Naive B cell (primary cell): ENCODE results near the gene F11R. TPM values are rescaled to one million over a fixed set of nuclear protein-coding genes. Genes with fewer than 3 reads are reported as not detected.
"Not testable (repeated sequence)": the region's sequence is repeated elsewhere in the genome, so short reads cannot be mapped to it uniquely, and the experiment has no call there.

ENCODE experiments used
- ATAC-seq, 2 donors: fragments of 150-1000 bp; cut with Tn5 transposase; 2 replicates each; pipeline ENCODE4 v1.10.0; 2021; ENCODE audit warnings: low read depth in 2 of 2, mild to moderate bottlenecking in 2 of 2, moderate library complexity in 2 of 2
- DNase-seq: peaks from one replicate; pipeline ENCODE4 v3.0.0; 2022
- H3K27ac Mint-ChIP-seq, 6 donors: one replicate each; pipeline ENCODE4 v1.8.0; 2020 to 2022; ENCODE audit warnings: mild to moderate bottlenecking in 6 of 6, mixed read lengths in 6 of 6, moderate library complexity in 5 of 6, inconsistent platforms in 2 of 6
- H3K27me3 Mint-ChIP-seq, 3 donors: one replicate each; pipeline ENCODE4 v1.8.0; 2021 to 2022; ENCODE audit warnings: mixed read lengths in 3 of 3, mild to moderate bottlenecking in 1 of 3
- H3K36me3 Mint-ChIP-seq, 2 donors: one replicate each; pipeline ENCODE4 v1.8.0; 2020 to 2022; ENCODE audit warnings: mixed read lengths in 2 of 2, inconsistent platforms in 1 of 2, mild to moderate bottlenecking in 1 of 2
- H3K4me1 Mint-ChIP-seq, 3 donors: one replicate each; pipeline ENCODE4 v1.8.0; 2020 to 2022; ENCODE audit warnings: mixed read lengths in 3 of 3, inconsistent platforms in 1 of 3, mild to moderate bottlenecking in 1 of 3, moderate library complexity in 1 of 3
- H3K4me3 Mint-ChIP-seq, 8 donors: one replicate each; pipeline ENCODE4 v1.8.0; 2020 to 2022; ENCODE audit warnings: mild to moderate bottlenecking in 8 of 8, mixed read lengths in 8 of 8, moderate library complexity in 8 of 8, inconsistent platforms in 2 of 8
- H3K9me3 Mint-ChIP-seq, 7 donors: one replicate each; pipeline ENCODE4 v1.8.0; 2020 to 2022; ENCODE audit warnings: mixed read lengths in 7 of 7, mild to moderate bottlenecking in 5 of 7, inconsistent platforms in 2 of 7, moderate library complexity in 1 of 7
- polyA plus RNA-seq, 6 donors: library from polyadenylated mRNA; unstranded; fragments of 300-500 nt; fragmentation: Illumina TruSeq; gene quantifications; one replicate each; pipeline ENCODE4 v1.2.3, GENCODE V29; 2021; ENCODE audit warnings: low read depth in 6 of 6

F11R gene
- polyA plus RNA-seq, 6 donors from 2014 or later, result 5.2 to 9.2 (median 6.7) TPM

DNA sequence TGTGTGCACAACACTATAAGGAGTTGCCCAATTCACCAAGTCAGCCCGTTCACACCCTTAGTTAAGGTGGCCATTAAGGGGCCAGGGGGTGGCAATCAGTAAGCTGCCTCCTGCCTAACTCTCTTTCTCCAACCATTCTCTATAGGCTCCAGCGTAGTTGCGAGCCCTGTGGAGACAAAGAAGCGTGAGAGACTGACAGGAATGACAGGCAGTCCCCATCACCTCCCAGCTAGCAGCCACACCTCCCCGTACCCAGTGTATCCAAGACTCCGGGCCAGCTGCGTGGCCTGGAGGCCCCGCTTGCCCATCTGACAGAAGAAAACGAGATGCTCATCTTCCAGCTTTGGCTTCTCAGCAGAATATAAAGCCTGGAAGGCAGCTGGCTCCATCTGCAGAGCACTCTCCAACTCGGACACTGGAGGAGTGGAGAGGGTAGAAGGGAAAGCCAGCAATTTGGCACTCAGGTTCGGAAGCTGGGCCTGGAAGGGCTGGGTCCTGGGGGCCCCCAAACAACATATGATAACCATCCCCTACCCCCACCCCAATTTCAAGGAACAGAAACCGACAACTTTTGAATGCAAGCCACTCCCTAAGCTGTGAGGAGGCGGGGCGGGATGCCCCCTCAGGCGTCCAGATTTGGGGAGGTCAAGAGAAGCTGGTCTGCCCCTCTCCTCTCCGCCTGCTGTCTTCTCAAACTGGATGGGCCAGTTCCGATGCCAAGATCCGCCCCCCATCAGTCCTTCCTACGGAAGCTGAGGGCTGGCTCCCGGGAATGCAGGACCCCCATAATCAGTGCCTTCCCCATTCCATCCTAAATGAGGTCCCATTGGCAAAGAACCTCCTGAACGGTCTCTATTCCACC, 16.9 kb upstream of the F11R start:
- Mint-ChIP-seq H3K4me1 (peaks cover 28 to 64% (median 45%) of the 10 kb centered on the region in 3 donors), H3K27me3 (no peaks in the 10 kb centered on the region), H3K9me3 (peaks cover 0 to 1% (median 0%) of the 10 kb centered on the region in 7 donors), H3K4me3 (peak overlapping the region; percentile 87 to 95 (median 94)), H3K27ac (peak overlapping the region; percentile 82 to 98 (median 93)), H3K36me3 (peaks cover 5 to 23% of the 10 kb centered on the region in 2 donors)
- ATAC-seq (no peak), DNase-seq (no peak)

DNA sequence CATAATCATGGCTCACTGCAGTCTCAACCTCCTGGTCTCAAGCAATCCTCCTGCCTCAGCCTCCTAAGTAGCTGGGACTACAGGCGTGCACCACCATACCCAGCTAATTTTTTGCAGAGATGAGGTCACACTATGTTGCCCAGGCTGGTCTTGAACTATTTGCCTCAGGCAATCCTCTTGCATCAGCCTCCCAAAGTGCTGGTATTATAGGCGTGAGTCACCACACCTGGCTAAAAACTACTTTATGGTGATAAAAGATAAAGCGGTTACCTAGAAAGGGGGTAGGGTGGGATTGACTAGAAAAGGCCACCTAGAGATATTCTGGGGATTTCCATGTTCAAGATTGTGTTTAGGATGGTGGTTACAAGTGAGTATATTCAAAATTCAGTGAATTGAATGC, 12.8 kb upstream of the F11R start:
- no peak for ATAC-seq
- peak overlapping the region in 2 of 8 donors; percentile 25 to 52 for H3K4me3 Mint-ChIP-seq
- peaks cover 0 to under 1% (median 0%) of the 10 kb centered on the region in 7 donors for H3K9me3 Mint-ChIP-seq
- peaks cover 12 to 43% (median 36%) of the 10 kb centered on the region in 3 donors for H3K4me1 Mint-ChIP-seq
- no peaks in the 10 kb centered on the region for H3K27me3 Mint-ChIP-seq
- H3K27ac Mint-ChIP-seq, result no peak overlapping the region
- no peaks in the 10 kb centered on the region for H3K36me3 Mint-ChIP-seq
- no peak for DNase-seq

DNA sequence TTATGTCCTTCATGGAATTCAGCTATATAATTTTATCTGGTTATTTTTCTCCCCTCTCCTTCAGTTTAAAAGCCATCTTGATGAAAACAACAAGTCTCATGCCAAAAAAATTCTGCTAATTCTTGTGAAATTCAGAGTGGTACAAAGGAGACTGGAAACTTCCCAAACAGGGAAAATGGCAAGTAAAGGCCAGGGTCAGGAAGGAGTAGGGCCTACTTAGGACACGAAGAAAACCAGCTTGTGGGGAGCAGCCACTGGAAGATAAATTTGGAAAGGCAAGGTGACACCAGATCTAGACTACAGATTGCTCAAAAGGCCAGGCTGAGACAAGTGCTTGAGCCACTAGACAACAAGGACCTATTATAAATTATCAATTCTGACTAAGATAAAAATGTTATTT, 11.5 kb upstream of the F11R start:
- peaks cover 10 to 32% (median 25%) of the 10 kb centered on the region in 3 donors for H3K4me1 Mint-ChIP-seq
- no peak for ATAC-seq
- DNase-seq, result no peak
- H3K36me3 Mint-ChIP-seq, result no peaks in the 10 kb centered on the region
- H3K4me3 Mint-ChIP-seq, result no peak overlapping the region
- H3K27ac Mint-ChIP-seq, result peak overlapping the region in 1 of 6 donors; percentile 17
- no peaks in the 10 kb centered on the region for H3K27me3 Mint-ChIP-seq
- H3K9me3 Mint-ChIP-seq, result no peaks in the 10 kb centered on the region

DNA sequence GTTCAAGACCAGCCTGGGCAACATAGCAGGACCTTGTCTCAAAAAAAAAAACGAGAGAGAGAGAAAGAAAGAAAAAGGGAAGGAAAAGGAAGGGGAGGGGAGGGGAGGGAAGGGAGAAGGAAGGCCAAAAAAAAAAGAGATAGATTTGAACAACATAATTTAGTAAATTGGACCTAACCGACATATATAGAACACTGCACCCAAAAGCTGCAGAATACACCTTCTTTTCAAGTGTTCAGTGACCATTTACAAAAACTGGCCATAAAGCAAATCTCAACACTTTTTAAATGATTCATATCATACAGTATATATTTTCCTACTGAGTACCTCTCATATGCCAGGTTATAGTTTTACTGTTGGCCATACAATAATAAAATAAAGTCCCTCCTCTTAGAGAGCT, 10.9 kb upstream of the F11R start:
- Mint-ChIP-seq H3K27ac (peak overlapping the region in 2 of 6 donors; percentile 29 to 63), H3K36me3 (peaks cover 4 to 5% of the 10 kb centered on the region in 2 donors), H3K9me3 (peaks cover 0 to 5% (median 4%) of the 10 kb centered on the region in 7 donors), H3K4me3 (peak overlapping the region in 1 of 8 donors; percentile 79), H3K4me1 (peaks cover 10 to 27% (median 20%) of the 10 kb centered on the region in 3 donors), H3K27me3 (no peaks in the 10 kb centered on the region)
- DNase-seq (no peak), ATAC-seq (no peak)

DNA sequence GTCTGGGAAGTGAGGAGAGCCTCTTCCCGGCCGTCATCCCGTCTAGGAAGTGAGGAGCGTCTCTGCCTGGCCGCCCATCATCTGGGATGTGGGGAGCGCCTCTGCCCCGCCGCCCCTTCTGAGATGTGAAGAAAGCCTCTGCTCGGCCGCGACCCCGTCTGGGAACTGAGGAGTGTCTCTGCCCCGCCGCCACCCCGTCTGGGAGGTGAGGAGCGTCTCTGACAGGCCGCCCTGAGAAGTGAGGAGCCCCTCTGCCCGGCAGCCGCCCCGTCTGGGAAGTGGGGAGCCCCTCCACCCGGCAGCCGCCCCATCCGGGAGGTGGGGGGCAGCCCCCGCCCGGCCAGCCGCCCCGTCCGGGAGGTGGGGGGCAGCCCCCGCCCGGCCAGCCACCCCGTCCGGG, 8.5 kb upstream of the F11R start:
- not testable (repeated sequence) for H3K36me3 Mint-ChIP-seq, H3K27ac Mint-ChIP-seq, H3K27me3 Mint-ChIP-seq, ATAC-seq, DNase-seq, H3K9me3 Mint-ChIP-seq, H3K4me3 Mint-ChIP-seq
- H3K4me1 Mint-ChIP-seq, result peaks cover 15 to 27% (median 18%) of the 10 kb centered on the region in 3 donors

DNA sequence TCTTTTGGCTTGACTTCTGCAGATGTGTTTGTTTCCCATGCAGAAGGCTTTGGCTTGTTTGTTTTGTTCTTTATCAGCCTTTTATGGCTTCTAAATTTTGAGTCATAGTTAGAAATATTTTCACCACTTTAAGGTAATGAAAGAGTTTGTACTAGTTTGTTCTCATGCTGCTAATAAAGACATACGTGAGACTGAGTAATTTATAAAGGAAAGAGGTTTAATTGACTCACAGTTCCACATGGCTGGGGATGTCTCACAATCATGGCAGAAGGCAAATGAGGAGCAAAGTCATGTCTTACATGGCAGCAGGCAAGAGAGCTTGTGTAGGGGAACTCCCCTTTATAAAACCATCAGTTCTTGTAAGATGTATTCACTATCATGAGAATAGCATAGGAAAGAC, 6.0 kb upstream of the F11R start:
- Mint-ChIP-seq H3K27ac (peak overlapping the region in 2 of 6 donors; percentile 54 to 65), H3K4me1 (peaks cover 6 to 18% (median 17%) of the 10 kb centered on the region in 3 donors)
- ATAC-seq, result not testable (repeated sequence)

DNA sequence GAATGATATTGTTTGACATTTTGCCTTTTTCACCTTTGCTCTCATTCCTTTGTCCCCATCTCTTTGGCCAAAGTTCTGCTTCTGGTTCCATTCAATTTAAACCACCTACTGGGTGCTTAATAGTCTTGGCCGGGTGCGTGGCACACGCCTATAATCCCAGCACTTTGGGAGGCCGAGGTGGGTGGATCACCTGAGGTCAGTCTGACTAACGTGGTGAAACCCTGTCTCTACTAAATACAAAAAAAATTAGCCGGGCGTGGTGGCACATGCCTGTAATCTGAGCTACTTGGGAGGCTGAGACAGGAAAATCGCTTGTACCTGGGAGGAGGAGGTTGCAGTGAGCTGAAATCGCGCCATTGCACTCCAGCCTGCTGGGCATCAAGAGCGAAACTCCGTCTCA, 1.5 kb upstream of the F11R start:
- not testable (repeated sequence) for H3K27me3 Mint-ChIP-seq, H3K36me3 Mint-ChIP-seq, DNase-seq, H3K9me3 Mint-ChIP-seq, ATAC-seq
- Mint-ChIP-seq H3K4me1 (peaks cover 31 to 37% (median 36%) of the 10 kb centered on the region in 3 donors), H3K27ac (peak overlapping the region in 3 of 6 donors; percentile 63 to 87 (median 67)), H3K4me3 (peak overlapping the region in 6 of 8 donors; percentile 56 to 93 (median 76))

More for the DNA sequence above, 6.0 kb upstream of the F11R start:
- H3K4me3 Mint-ChIP-seq, DNase-seq, H3K36me3 Mint-ChIP-seq, H3K9me3 Mint-ChIP-seq, H3K27me3 Mint-ChIP-seq: not testable (repeated sequence)

DNA sequence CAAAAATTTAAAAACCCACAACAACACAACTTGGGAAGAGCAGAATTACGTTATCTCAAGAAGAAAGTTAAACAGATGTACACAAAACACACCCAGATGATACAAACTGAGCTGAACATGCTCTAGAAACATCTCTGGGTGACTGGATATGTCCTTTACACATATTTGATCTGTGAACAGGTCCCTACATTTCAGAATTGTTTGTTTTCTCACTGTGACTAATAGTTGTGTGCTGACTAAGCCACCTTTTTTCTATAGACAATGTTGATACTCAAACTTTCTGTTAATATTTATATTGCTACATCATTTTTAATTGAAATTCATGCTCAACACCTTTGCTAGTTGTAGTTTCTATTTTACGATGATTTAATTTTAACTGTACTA, 1.0 kb upstream of the F11R start:
- H3K4me3 Mint-ChIP-seq, result peak overlapping the region; percentile 87 to 96 (median 92)
- peaks cover 31 to 37% (median 36%) of the 10 kb centered on the region in 3 donors for H3K4me1 Mint-ChIP-seq
- no peaks in the 10 kb centered on the region for H3K27me3 Mint-ChIP-seq
- no peak for ATAC-seq
- H3K9me3 Mint-ChIP-seq, result peaks cover 0 to 3% (median 2%) of the 10 kb centered on the region in 7 donors
- H3K27ac Mint-ChIP-seq, result peak overlapping the region in 4 of 6 donors; percentile 91 to 98 (median 95)
- DNase-seq, result no peak
- H3K36me3 Mint-ChIP-seq, result peaks cover 3 to 4% of the 10 kb centered on the region in 2 donors

DNA sequence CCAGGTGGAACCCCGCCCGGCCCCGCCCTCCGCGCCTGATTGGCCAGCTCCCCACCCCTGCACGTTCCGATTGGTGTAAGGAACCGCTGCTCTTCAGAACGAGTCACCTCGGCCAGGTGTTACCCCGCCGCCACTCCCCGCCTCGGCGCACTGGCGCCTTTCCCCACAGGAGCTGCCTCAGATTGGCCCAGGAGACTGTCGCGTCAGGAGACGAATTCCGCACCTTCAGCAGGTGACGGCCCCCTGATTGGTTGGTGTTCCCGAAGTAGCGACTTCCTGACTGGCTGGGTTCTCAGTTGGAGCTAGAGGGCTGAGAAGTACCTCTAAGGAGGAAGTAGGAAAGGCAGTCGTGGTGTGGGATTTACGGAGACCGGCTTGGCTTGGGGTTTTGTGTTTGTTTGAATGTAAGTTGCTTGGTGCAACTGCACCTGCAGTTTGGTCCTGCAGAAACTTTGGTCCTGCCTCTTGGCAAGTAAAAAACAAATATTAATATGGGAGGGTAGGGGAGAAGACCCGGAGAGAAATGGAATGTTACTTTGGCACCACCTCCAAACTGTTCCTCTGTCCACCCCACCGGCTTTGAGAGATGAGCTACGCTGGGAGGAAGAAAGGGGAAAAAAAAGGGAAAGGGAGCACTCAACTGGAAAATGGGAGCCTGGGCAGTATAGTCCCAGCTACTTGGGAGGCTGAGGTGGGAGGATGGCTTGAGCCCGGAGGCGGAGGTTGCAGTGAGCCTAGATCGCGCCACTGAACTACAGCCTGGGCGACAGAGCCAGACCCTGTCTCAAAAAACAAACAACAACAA, 415 bp upstream of the F11R start:
- no peaks in the 10 kb centered on the region for H3K27me3 Mint-ChIP-seq
- H3K9me3 Mint-ChIP-seq, result peaks cover 0 to 1% (median 0%) of the 10 kb centered on the region in 7 donors
- peak overlapping the region; percentile 87 to 96 (median 92) for H3K4me3 Mint-ChIP-seq
- no peaks in the 10 kb centered on the region for H3K36me3 Mint-ChIP-seq
- H3K4me1 Mint-ChIP-seq, result peaks cover 31 to 37% (median 36%) of the 10 kb centered on the region in 3 donors
- ATAC-seq, result peak; percentile 93 to 94
- peak; percentile 88 for DNase-seq
- H3K27ac Mint-ChIP-seq, result peak overlapping the region; percentile 91 to 98 (median 95)

DNA sequence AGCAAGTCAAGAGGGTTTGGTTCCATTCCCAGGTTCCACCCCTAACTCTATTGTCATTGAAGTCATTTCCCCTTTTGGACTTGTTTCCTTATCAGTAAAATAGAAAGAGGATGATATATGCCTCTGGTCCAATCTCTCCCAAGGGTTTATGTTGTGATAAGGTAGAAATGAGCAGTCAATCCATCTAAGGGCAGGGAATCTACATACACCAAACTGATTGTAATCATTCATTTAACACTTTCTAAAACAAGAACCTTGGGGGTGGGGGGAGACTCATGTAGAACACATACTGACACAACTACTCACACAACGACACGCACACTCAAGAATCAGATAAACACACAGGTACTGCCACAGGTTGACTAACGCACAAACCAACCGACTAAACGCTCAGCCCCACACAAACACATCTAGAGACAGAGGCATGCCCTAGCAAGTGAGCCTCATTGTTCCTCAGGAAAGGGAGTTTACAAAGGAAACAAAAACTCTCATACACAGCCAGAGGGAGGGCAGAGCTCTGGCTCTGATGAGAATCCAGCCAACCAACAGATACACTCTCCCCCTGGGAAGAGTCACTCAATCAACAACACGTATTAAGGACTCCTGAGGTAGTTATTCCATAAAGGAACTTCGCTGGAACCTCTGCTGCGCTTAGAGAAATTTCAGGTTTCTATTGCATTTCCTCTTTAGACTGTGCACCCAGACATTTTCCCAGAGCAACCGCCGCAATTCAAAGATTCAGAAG, 1.0 kb downstream of the F11R start:
- DNase-seq (no peak), ATAC-seq (peak in 1 of 2 donors; percentile 0)
- Mint-ChIP-seq H3K4me3 (peak overlapping the region; percentile 87 to 96 (median 92)), H3K4me1 (peaks cover 29 to 31% (median 30%) of the 10 kb centered on the region in 3 donors), H3K9me3 (peaks cover 0 to 1% (median 0%) of the 10 kb centered on the region in 7 donors), H3K27ac (peak overlapping the region; percentile 65 to 98 (median 93)), H3K36me3 (no peaks in the 10 kb centered on the region), H3K27me3 (no peaks in the 10 kb centered on the region)

DNA sequence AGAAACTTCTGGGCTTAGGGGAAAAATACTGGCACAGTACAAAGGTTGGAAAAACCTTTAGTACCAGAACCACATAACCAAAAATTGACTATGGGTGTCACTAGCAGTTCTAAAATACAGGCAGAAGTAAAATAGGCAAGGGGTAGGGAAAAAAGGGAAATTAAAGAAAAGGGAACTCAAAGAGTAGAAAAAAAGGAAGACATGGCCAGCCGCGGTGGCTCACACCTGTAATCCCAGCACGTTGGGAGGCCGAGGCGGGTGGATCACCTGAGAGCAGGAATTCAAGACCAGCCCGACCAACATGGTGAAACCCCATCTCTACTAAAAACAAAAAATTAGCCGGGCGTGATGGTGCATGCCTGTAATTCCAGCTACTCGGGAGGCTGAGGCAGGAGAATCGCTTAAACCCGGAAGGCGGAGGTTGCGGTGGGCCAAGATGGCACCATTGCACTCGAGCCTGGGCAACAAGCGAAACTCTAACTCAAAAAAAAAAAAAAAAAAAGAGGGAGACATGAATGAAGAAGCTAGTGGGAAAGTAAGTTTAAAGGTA, 1.8 kb downstream of the F11R start:
- DNase-seq, H3K9me3 Mint-ChIP-seq, H3K36me3 Mint-ChIP-seq, H3K27me3 Mint-ChIP-seq, ATAC-seq: not testable (repeated sequence)
- H3K4me1 Mint-ChIP-seq, result peaks cover 30 to 32% (median 31%) of the 10 kb centered on the region in 3 donors
- peak overlapping the region in 6 of 8 donors; percentile 18 to 94 (median 62) for H3K4me3 Mint-ChIP-seq
- peak overlapping the region in 3 of 6 donors; percentile 19 to 91 (median 65) for H3K27ac Mint-ChIP-seq

DNA sequence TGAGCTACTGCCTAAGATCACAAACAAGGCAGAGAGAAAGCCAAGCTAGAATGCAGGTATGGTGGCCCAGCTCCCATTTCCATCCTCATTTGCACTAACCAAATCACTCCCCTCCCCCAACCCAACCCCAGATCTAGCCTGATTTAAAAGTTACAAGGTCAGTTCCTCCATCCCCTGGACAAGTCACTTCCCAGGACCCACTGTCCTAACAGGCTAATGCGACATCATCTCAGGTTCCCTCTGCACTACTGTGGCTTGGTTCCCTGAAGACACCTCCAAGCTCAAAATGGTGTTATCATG, 2.4 kb downstream of the F11R start:
- Mint-ChIP-seq H3K27me3 (no peaks in the 10 kb centered on the region), H3K27ac (peak overlapping the region in 1 of 6 donors; percentile 91), H3K4me1 (peaks cover 33 to 38% (median 37%) of the 10 kb centered on the region in 3 donors), H3K4me3 (no peak overlapping the region), H3K36me3 (no peaks in the 10 kb centered on the region), H3K9me3 (no peaks in the 10 kb centered on the region)
- DNase-seq (no peak), ATAC-seq (no peak)
